Neural cell (in vitro differentiated cells): ENCODE results near the gene P2RX3. TPM values are rescaled to one million over a fixed set of nuclear protein-coding genes. Genes with fewer than 3 reads are reported as not detected.

Experiments used
- H2AFZ ChIP-seq: fragments of 200-600, 300-800 bp; sonication (generic), shearing (Covaris generic); 2 replicates; pipeline ENCODE4 v1.6.0; 2014; ENCODE audit warnings: low read depth, mild to moderate bottlenecking, antibody characterized with exemption, low read length, moderate library complexity
- H3F3A ChIP-seq: fragments of 200-600 bp; shearing (Covaris generic); 2 replicates; pipeline ENCODE4 v1.6.1; 2016; ENCODE audit warnings: mild to moderate bottlenecking, moderate library complexity, mixed read lengths, antibody characterized with exemption, low read length; ENCODE audit not compliant: insufficient read depth, poor library complexity, severe bottlenecking
- H3K27ac ChIP-seq: fragments of 200-600, 300-800 bp; sonication (generic), shearing (Covaris generic); 2 replicates; pipeline ENCODE4 v1.5.1; 2014; ENCODE audit warnings: mild to moderate bottlenecking, low read length, moderate library complexity
- H3K27me3 ChIP-seq: fragments of 300-800, 200-600 bp; sonication (generic), shearing (Covaris generic); 2 replicates; pipeline ENCODE4 v1.6.0; 2014; ENCODE audit warnings: mild to moderate bottlenecking, low read depth, low read length, moderate library complexity; ENCODE audit not compliant: insufficient read depth
- H3K36me3 ChIP-seq: fragments of 300-800, 200-600 bp; sonication (generic), shearing (Covaris generic); 2 replicates; pipeline ENCODE4 v1.5.1; 2014; ENCODE audit warnings: mild to moderate bottlenecking, antibody characterized with exemption, low read length, moderate library complexity; ENCODE audit not compliant: insufficient read depth
- H3K4me2 ChIP-seq: fragments of 300-800, 200-600 bp; sonication (generic), shearing (Covaris generic); 2 replicates; pipeline ENCODE4 v1.6.0; 2014; ENCODE audit warnings: mild to moderate bottlenecking, low read length
- H3K4me3 ChIP-seq: fragments of 300-800, 200-600 bp; sonication (generic), shearing (Covaris generic); 2 replicates; pipeline ENCODE4 v1.5.1; 2014; ENCODE audit warnings: mild to moderate bottlenecking, low read length, moderate library complexity
- H3K79me2 ChIP-seq: fragments of 200-600 bp; shearing (Covaris generic); replicated peaks from 2 replicates; pipeline ENCODE4 v1.6.0; 2014; ENCODE audit warnings: mild to moderate bottlenecking, low read length, moderate library complexity; ENCODE audit not compliant: insufficient read depth
- H3K9ac ChIP-seq: fragments of 300-800, 200-600 bp; sonication (generic), shearing (Covaris generic); 2 replicates; pipeline ENCODE4 v1.6.1; 2016; ENCODE audit warnings: mild to moderate bottlenecking, low read length, mixed read lengths
- H3K9me2 ChIP-seq: fragments of 200-600 bp; shearing (Covaris generic); 2 replicates; pipeline ENCODE4 v1.6.1; 2016; ENCODE audit warnings: mild to moderate bottlenecking, low read length, mixed read lengths; ENCODE audit not compliant: insufficient read depth
- H3K9me3 ChIP-seq: fragments of 200-600, 300-800 bp; sonication (generic), shearing (Covaris generic); 2 replicates; pipeline ENCODE4 v1.6.1; 2016; ENCODE audit warnings: mild to moderate bottlenecking, mixed run types, low read length, moderate library complexity, mixed read lengths
- H4K20me1 ChIP-seq: fragments of 200-600 bp; shearing (Covaris generic); 2 replicates; pipeline ENCODE4 v1.6.1; 2016; ENCODE audit warnings: mild to moderate bottlenecking, mixed run types; ENCODE audit not compliant: insufficient read depth
- CTCF ChIP-seq: fragments of 450-650 bp; IDR thresholded peaks from 2 replicates; pipeline ENCODE4 v1.5.1; 2014; ENCODE audit warnings: antibody characterized with exemption, mild to moderate bottlenecking, moderate library complexity; ENCODE audit not compliant: poor library complexity, severe bottlenecking
- EP300 ChIP-seq: fragments of 450-650 bp; conservative IDR thresholded peaks from 2 replicates; pipeline ENCODE4 v1.6.1; 2014; ENCODE audit warnings: antibody characterized with exemption, mild to moderate bottlenecking, moderate library complexity; ENCODE audit not compliant: poor library complexity, severe bottlenecking
- EZH2 ChIP-seq: fragments of 200-600, 300-800 bp; shearing (Covaris generic), sonication (generic); IDR thresholded peaks from 2 replicates; pipeline ENCODE4 v1.6.1; 2014; ENCODE audit warnings: antibody characterized with exemption, low read length, borderline replicate concordance, mild to moderate bottlenecking; ENCODE audit not compliant: insufficient read depth, poor library complexity, severe bottlenecking
- MXI1 ChIP-seq: fragments of 450-650 bp; conservative IDR thresholded peaks from 2 replicates; pipeline ENCODE4 v1.6.1; 2014; ENCODE audit warnings: antibody characterized with exemption, mild to moderate bottlenecking; ENCODE audit not compliant: poor library complexity, severe bottlenecking
- POLR2AphosphoS5 ChIP-seq: IDR thresholded peaks from 2 replicates; pipeline ENCODE4 v1.6.1; 2012
- RAD21 ChIP-seq: fragments of 450-650 bp; conservative IDR thresholded peaks from 2 replicates; pipeline ENCODE4 v1.6.1; 2014; ENCODE audit warnings: antibody characterized with exemption, mild to moderate bottlenecking, moderate library complexity
- REST ChIP-seq: IDR thresholded peaks from 2 replicates; pipeline ENCODE4 v1.6.1; 2012; ENCODE audit warnings: borderline replicate concordance
- SMC3 ChIP-seq: fragments of 450-650 bp; conservative IDR thresholded peaks from 2 replicates; pipeline ENCODE4 v1.6.1; 2014; ENCODE audit warnings: antibody characterized with exemption, mild to moderate bottlenecking, moderate library complexity; ENCODE audit not compliant: poor library complexity
- TAF1 ChIP-seq: IDR thresholded peaks from 2 replicates; pipeline ENCODE4 v1.6.1; 2012; ENCODE audit warnings: low read depth
- polyA plus RNA-seq: library from polyadenylated mRNA; depleted of rRNA; stranded (reverse); fragments of >200 nt; gene quantifications from 2 replicates; pipeline ENCODE4 v1.2.3, GENCODE V29; 2014

P2RX3 gene
- polyA plus RNA-seq, 1 donor from 2014 or later: not detected

GRCh38 chr11:57316017-57316416, 22.1 kb upstream of the P2RX3 start:
- no peak overlapping the region for H3K4me3 ChIP-seq
- no peak overlapping the region for H2AFZ ChIP-seq
- peaks cover 7% of the 10 kb centered on the region for H3K36me3 ChIP-seq
- H3K27me3 ChIP-seq: no peaks in the 10 kb centered on the region
- no peaks in the 10 kb centered on the region for H3K9me3 ChIP-seq
- H3K4me2 ChIP-seq: no peak overlapping the region
- no peaks in the 10 kb centered on the region for H4K20me1 ChIP-seq
- H3K9me2 ChIP-seq: no peaks in the 10 kb centered on the region
- TF ChIP-seq TAF1 (no peak), MXI1 (no peak), POLR2AphosphoS5 (no peak), EZH2 (no peak), SMC3 (no peak), REST (no peak), CTCF (no peak), RAD21 (no peak), EP300 (no peak)
- H3K79me2 ChIP-seq: peaks cover 4% of the 10 kb centered on the region
- no peaks in the 10 kb centered on the region for H3F3A ChIP-seq
- no peak overlapping the region for H3K9ac ChIP-seq
- H3K27ac ChIP-seq: no peak overlapping the region

GRCh38 chr11:57318178-57318577, 20.0 kb upstream of the P2RX3 start:
- no peak for TF ChIP-seq POLR2AphosphoS5
- no peak for TF ChIP-seq CTCF
- no peak for TF ChIP-seq REST
- no peak for TF ChIP-seq SMC3
- TF ChIP-seq TAF1: no peak
- no peak for TF ChIP-seq EZH2
- no peak for TF ChIP-seq MXI1
- TF ChIP-seq RAD21: no peak
- no peak for TF ChIP-seq EP300
- Histone ChIP-seq H3K27ac (no peak overlapping the region), H4K20me1 (no peaks in the 10 kb centered on the region), H3K79me2 (peaks cover 26% of the 10 kb centered on the region), H2AFZ (no peak overlapping the region), H3K36me3 (peaks cover 7% of the 10 kb centered on the region), H3K9me2 (no peaks in the 10 kb centered on the region), H3K4me3 (no peak overlapping the region), H3K27me3 (no peaks in the 10 kb centered on the region), H3K4me2 (no peak overlapping the region), H3K9me3 (no peaks in the 10 kb centered on the region), H3F3A (no peaks in the 10 kb centered on the region), H3K9ac (no peak overlapping the region)
